GM21529 (cell line): ENCODE results near the gene PRPF31.
"Not testable (repeated sequence)": the region's sequence is repeated elsewhere in the genome, so short reads cannot be mapped to it uniquely, and the experiment has no call there.

Source experiments
- ATAC-seq: cut with Tn5 transposase; IDR thresholded peaks from one replicate; pipeline ENCODE4 v1.9.1; 2021; ENCODE audit not compliant: unreplicated experiment

Gene PRPF31

GRCh38 chr19:54160854-54161253 is 45.3 kb downstream of the PRPF31 start:
- ATAC-seq = no peak

- ATAC-seq = no peak
Measured at GRCh38 chr19:54162241-54162805, 46.8 kb downstream of the PRPF31 start.

- no peak for ATAC-seq
Measured at GRCh38 chr19:54162884-54163283, 47.3 kb downstream of the PRPF31 start.

- ATAC-seq = no peak
Measured at GRCh38 chr19:54164369-54165068, 49.0 kb downstream of the PRPF31 start.

GRCh38 chr19:54165222-54165621 is 49.7 kb downstream of the PRPF31 start:
- ATAC-seq = no peak

- ATAC-seq = no peak
Measured at GRCh38 chr19:54168174-54168917, 52.8 kb downstream of the PRPF31 start.

- no peak for ATAC-seq
Measured at GRCh38 chr19:54169149-54169740, 53.7 kb downstream of the PRPF31 start.

- ATAC-seq = not testable (repeated sequence)
Measured at GRCh38 chr19:54171736-54172431, 56.3 kb downstream of the PRPF31 start.

- no peak for ATAC-seq
Measured at GRCh38 chr19:54172471-54173358, 57.2 kb downstream of the PRPF31 start, which contains the start of gene TMC4. Gene TMC4, minus strand, starts transcription at chr19:54173160. Its CDS starts 43 bp downstream, at chr19:54173117.

- ATAC-seq = no peak
Measured at GRCh38 chr19:54173359-54173699, 57.8 kb downstream of the PRPF31 start.

GRCh38 chr19:54173951-54174834 is 58.6 kb downstream of the PRPF31 start:
- ATAC-seq = no peak

GRCh38 chr19:54178581-54179261 is 63.2 kb downstream of the PRPF31 start:
- no peak for ATAC-seq

- ATAC-seq = no peak
Measured at GRCh38 chr19:54179262-54179852, 63.8 kb downstream of the PRPF31 start.

GRCh38 chr19:54179921-54180461 is 64.4 kb downstream of the PRPF31 start:
- no peak for ATAC-seq

GRCh38 chr19:54180691-54181091 is 65.1 kb downstream of the PRPF31 start:
- no peak for ATAC-seq
